Panc1 (cell line): ENCODE measurements around the gene CCDC6. TPM values are rescaled to one million over a fixed set of nuclear protein-coding genes. Genes with fewer than 3 reads are reported as not detected.

ENCODE experiments used
- ATAC-seq: fragments of 200-7000 bp; cut with Tn5 transposase; 2 replicates; pipeline ENCODE4 v1.9.1; 2020; ENCODE audit warnings: mild to moderate bottlenecking, moderate library complexity
- BruUV-seq: library from RNA; stranded (reverse); fragments of 400-500 nt; replicated peaks from 2 replicates; lab custom pipeline; 2021; lab: Mats Ljungman, UMichigan
- CTCF ChIA-PET: fragments of 300-600 bp; sonication (Branson Sonifier 250); formaldehyde crosslinking; loops from one replicate; lab custom pipeline; 2022; ENCODE audit warnings: antibody characterized with exemption; lab: Charles Lee
- POLR2A ChIA-PET: fragments of 300-600 bp; sonication (Branson Sonifier 250); formaldehyde crosslinking; loops from one replicate; lab custom pipeline; 2022; ENCODE audit warnings: antibody characterized with exemption; lab: Charles Lee
- DNase-seq: peaks from one replicate; pipeline ENCODE4 v3.0.0-alpha.2; 2010; ENCODE audit warnings: low read depth, low spot score
- H3K27ac ChIP-seq: 2 replicates; pipeline ENCODE4 v1.5.1; 2011; ENCODE audit warnings: mild to moderate bottlenecking, low read length, inconsistent platforms
- H3K27me3 ChIP-seq: fragments of 200-500 bp; sonication (Bioruptor generic); 2 replicates; pipeline ENCODE4 v1.6.0; 2014; ENCODE audit warnings: low read length, inconsistent platforms; ENCODE audit not compliant: control insufficient read depth, insufficient read depth
- H3K36me3 ChIP-seq: fragments of 200-500 bp; sonication (Bioruptor generic); 2 replicates; pipeline ENCODE4 v1.5.1; 2014; ENCODE audit warnings: inconsistent platforms, mild to moderate bottlenecking, low read length, moderate library complexity; ENCODE audit not compliant: control insufficient read depth, insufficient read depth
- H3K4me1 ChIP-seq: 2 replicates; pipeline ENCODE4 v1.5.1; 2011; ENCODE audit warnings: inconsistent platforms, mild to moderate bottlenecking, low read length, moderate library complexity; ENCODE audit not compliant: control insufficient read depth, insufficient read depth
- H3K4me3 ChIP-seq, 2 experiments: 2 replicates each; pipeline ENCODE4 v1.5.1; 2011 to 2012; ENCODE audit warnings: low read depth in 2 of 2, low read length in 2 of 2, mild to moderate bottlenecking in 2 of 2, inconsistent platforms in 1 of 2, moderate library complexity in 1 of 2
- H3K9me3 ChIP-seq: fragments of 200-500 bp; sonication (Bioruptor generic); 2 replicates; pipeline ENCODE4 v1.5.1; 2014; ENCODE audit warnings: low read depth, mild to moderate bottlenecking, inconsistent platforms, low read length, moderate library complexity; ENCODE audit not compliant: control insufficient read depth, insufficient read depth
- POLR2AphosphoS5 ChIP-seq: IDR thresholded peaks from 2 replicates; pipeline ENCODE4 v1.6.1; 2012; ENCODE audit warnings: mild to moderate bottlenecking, low read depth, low read length, moderate library complexity
- SIN3A ChIP-seq: IDR thresholded peaks from 2 replicates; pipeline ENCODE4 v1.6.1; 2012; ENCODE audit warnings: low read depth, mild to moderate bottlenecking, low read length, moderate library complexity, borderline replicate concordance; ENCODE audit not compliant: insufficient read depth
- TCF7L2 ChIP-seq: IDR thresholded peaks from 2 replicates; pipeline ENCODE4 v1.6.1; 2011; ENCODE audit warnings: mild to moderate bottlenecking, low read depth, low read length, inconsistent platforms
- in situ Hi-C: cut with HindIII; loops from 2 replicates; pipeline ENCODE4 v1.10.0; 2016; ENCODE audit warnings: low sequenced_read_pairs, low pct_unique_long_range_greater_than_20kb
- intact Hi-C: fragments of 100-400 bp; cut with micrococcal nuclease; formaldehyde crosslinking; loops from one replicate; pipeline ENCODE4 v1.10.0; 2022; ENCODE audit not compliant: unreplicated experiment
- total RNA-seq: library from RNA; stranded (reverse); gene quantifications from one replicate; pipeline ENCODE4 v1.2.1, GENCODE V29; 2021; ENCODE audit not compliant: unreplicated experiment
- TF ChIP-seq, protein P1 (sequence below), 2 experiments: IDR thresholded peaks; 2 replicates each; pipeline ENCODE4 v1.6.1; 2011 to 2012; ENCODE audit warnings: low read depth in 2 of 2, control low read depth in 1 of 2, low read length in 1 of 2, mild to moderate bottlenecking in 1 of 2, moderate library complexity in 1 of 2; ENCODE audit not compliant: insufficient read depth in 1 of 2
- TF ChIP-seq, protein P2 (sequence below): fragments of 450-650 bp; IDR thresholded peaks from 2 replicates; pipeline ENCODE4 v1.5.1; 2017; ENCODE audit warnings: mild to moderate bottlenecking

Gene CCDC6
- total RNA-seq, 1 experiment from 2014 or later = 48.7 TPM

DNA sequence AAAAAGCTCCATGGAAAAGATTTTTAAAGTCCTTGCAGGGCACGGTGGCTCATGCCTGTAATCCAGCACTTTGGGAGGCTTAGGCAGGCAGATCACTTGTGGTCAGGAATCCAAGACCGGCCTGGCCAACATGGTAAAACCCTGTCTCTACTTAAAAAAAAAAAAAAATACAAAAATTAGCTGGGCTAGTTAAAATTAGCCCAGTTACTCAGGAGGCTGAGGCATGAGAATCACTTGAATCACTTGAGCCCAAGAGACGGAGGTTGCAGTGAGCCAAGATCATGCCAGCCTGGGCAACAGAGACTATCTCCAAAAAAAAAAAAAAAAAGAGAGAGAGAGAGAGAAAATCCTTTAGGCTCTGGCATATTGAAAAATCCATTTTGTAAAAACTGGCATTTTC lies 61.9 kb downstream of the CCDC6 start:
- CTCF ChIA-PET = no interaction called here
- TF ChIP-seq, protein P1, sequence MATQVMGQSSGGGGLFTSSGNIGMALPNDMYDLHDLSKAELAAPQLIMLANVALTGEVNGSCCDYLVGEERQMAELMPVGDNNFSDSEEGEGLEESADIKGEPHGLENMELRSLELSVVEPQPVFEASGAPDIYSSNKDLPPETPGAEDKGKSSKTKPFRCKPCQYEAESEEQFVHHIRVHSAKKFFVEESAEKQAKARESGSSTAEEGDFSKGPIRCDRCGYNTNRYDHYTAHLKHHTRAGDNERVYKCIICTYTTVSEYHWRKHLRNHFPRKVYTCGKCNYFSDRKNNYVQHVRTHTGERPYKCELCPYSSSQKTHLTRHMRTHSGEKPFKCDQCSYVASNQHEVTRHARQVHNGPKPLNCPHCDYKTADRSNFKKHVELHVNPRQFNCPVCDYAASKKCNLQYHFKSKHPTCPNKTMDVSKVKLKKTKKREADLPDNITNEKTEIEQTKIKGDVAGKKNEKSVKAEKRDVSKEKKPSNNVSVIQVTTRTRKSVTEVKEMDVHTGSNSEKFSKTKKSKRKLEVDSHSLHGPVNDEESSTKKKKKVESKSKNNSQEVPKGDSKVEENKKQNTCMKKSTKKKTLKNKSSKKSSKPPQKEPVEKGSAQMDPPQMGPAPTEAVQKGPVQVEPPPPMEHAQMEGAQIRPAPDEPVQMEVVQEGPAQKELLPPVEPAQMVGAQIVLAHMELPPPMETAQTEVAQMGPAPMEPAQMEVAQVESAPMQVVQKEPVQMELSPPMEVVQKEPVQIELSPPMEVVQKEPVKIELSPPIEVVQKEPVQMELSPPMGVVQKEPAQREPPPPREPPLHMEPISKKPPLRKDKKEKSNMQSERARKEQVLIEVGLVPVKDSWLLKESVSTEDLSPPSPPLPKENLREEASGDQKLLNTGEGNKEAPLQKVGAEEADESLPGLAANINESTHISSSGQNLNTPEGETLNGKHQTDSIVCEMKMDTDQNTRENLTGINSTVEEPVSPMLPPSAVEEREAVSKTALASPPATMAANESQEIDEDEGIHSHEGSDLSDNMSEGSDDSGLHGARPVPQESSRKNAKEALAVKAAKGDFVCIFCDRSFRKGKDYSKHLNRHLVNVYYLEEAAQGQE (IDR thresholded peaks at IDR 0.05; ENCODE audit: insufficient read depth in 1 of 2, low read depth in 2 of 2, low read length in 1 of 2) = no peak
- TF ChIP-seq, protein P2, sequence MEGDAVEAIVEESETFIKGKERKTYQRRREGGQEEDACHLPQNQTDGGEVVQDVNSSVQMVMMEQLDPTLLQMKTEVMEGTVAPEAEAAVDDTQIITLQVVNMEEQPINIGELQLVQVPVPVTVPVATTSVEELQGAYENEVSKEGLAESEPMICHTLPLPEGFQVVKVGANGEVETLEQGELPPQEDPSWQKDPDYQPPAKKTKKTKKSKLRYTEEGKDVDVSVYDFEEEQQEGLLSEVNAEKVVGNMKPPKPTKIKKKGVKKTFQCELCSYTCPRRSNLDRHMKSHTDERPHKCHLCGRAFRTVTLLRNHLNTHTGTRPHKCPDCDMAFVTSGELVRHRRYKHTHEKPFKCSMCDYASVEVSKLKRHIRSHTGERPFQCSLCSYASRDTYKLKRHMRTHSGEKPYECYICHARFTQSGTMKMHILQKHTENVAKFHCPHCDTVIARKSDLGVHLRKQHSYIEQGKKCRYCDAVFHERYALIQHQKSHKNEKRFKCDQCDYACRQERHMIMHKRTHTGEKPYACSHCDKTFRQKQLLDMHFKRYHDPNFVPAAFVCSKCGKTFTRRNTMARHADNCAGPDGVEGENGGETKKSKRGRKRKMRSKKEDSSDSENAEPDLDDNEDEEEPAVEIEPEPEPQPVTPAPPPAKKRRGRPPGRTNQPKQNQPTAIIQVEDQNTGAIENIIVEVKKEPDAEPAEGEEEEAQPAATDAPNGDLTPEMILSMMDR = no peak
- no peak for TF ChIP-seq POLR2AphosphoS5
- no peak for TF ChIP-seq TCF7L2
- no peak for TF ChIP-seq SIN3A
- POLR2A ChIA-PET = interaction anchor here (0.7 kb wide), 2 partner anchors 11 to 147 kb away, joined by 4 to 11 read pairs; no protein-coding TSS in a partner anchor

DNA sequence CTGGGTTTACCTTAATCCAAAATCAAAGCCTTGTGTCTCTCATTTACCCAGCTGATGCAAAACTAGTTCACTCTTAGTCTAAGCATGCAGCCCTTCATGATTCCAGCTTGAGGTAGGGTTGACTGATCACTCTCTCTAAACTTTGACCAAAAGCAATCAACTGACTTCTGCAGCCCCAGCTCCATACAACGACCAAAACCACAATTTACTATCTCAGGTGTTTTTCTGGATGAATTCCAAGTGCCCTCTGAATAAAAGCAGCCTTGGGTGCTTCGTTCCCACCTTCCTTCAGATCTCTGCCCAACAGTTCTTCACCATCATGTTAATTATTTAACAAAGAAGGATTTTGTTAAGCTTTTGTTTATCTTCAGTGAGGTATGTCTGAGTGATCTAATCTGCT lies 62.6 kb downstream of the CCDC6 start:
- intact Hi-C loops = no loop called here
- ATAC-seq (no peak), DNase-seq (no peak)
- Histone ChIP-seq H3K9me3 (no peaks in the 10 kb centered on the region), H3K4me1 (no peaks in the 10 kb centered on the region), H3K36me3 (no peaks in the 10 kb centered on the region), H3K27ac (no peak overlapping the region), H3K4me3 (no peak overlapping the region), H3K27me3 (no peaks in the 10 kb centered on the region)
- ChIA-PET POLR2A (no interaction called here), CTCF (no interaction called here)
- in situ Hi-C loops = no loop called here
- no TSS peak for BruUV-seq
- TF ChIP-seq, protein P1 (IDR thresholded peaks at IDR 0.05; ENCODE audit: insufficient read depth in 1 of 2, low read depth in 2 of 2, low read length in 1 of 2) = no peak
- TF ChIP-seq POLR2AphosphoS5 = no peak
- TF ChIP-seq SIN3A = no peak
- TF ChIP-seq, protein P2 = no peak
- TF ChIP-seq TCF7L2 = no peak

More for the DNA sequence above, 61.9 kb downstream of the CCDC6 start:
- in situ Hi-C loops (no loop called here), intact Hi-C loops (no loop called here)
- no peak for DNase-seq
- no peaks in the 10 kb centered on the region for H3K27me3 ChIP-seq
- H3K36me3 ChIP-seq = no peaks in the 10 kb centered on the region
- no TSS peak for BruUV-seq
- H3K9me3 ChIP-seq = no peaks in the 10 kb centered on the region
- H3K4me1 ChIP-seq = no peaks in the 10 kb centered on the region
- no peak overlapping the region for H3K4me3 ChIP-seq
- H3K27ac ChIP-seq = no peak overlapping the region
- ATAC-seq = no peak
